ENCODE results near the gene LAMC3. TPM values are rescaled to one million over a fixed set of nuclear protein-coding genes. Genes with fewer than 3 reads are reported as not detected.
"Not testable (repeated sequence)": the region's sequence is repeated elsewhere in the genome, so short reads cannot be mapped to it uniquely, and the experiment has no call there.

The LAMC3 gene
- total RNA-seq, 8 experiments from 2014 or later, result 0.05 to 96.7 (median 0.35) TPM; not detected in 1

- no peak for ATAC-seq (replicated peaks in 6 of 8)
- Histone ChIP-seq H3K4me3 (no peak overlapping the region), H3K4me1 (replicated peaks in 1 of 2) (peaks cover 12 to 23% of the 10 kb centered on the region in 2 donors), H3K27ac (peak overlapping the region in 1 of 2 donors; percentile 19)
- in situ Hi-C loops (cut with MboI; ENCODE audit: low pct_unique_long_range_greater_than_20kb in 2 of 9, low sequenced_read_pairs in 9 of 9, unreplicated experiment in 9 of 9), result loop anchor here in 4 of 9 experiments (25.0 kb wide), 3 partner anchors 91 to 284 kb away; partner anchors contain the start of gene AIF1L (in 1 of the 4)
- 80 to 100% (median 86%) methylated on average over 1 to 3 of the region's 8 CpGs; no CpG with 5 or more reads in 6 of the 10 experiments for WGBS, 10 experiments
Measured at GRCh38 chr9:130996205-130996604, 12.8 kb upstream of the LAMC3 start.

- WGBS, 10 experiments, result 40 to 80% (median 75%) methylated on average over 1 to 5 of the region's 14 CpGs; no CpG with 5 or more reads in 6 of the 10 experiments
- in situ Hi-C loops (cut with MboI; ENCODE audit: low pct_unique_long_range_greater_than_20kb in 2 of 9, low sequenced_read_pairs in 9 of 9, unreplicated experiment in 9 of 9), result loop anchor here in 4 of 9 experiments (25.0 kb wide), 3 partner anchors 90 to 285 kb away; partner anchors contain the start of gene AIF1L (in 1 of the 4)
- Histone ChIP-seq H3K27ac (peak overlapping the region; percentile 8 to 36), H3K4me3 (no peak overlapping the region), H3K4me1 (replicated peaks in 1 of 2) (peaks cover 6 to 17% of the 10 kb centered on the region in 2 donors)
- ATAC-seq (replicated peaks in 6 of 8), result no peak
Measured at GRCh38 chr9:130996676-130997394, 12.1 kb upstream of the LAMC3 start.

GRCh38 chr9:130997395-130997684 is 11.6 kb upstream of the LAMC3 start:
- in situ Hi-C loops (cut with MboI; ENCODE audit: low pct_unique_long_range_greater_than_20kb in 2 of 9, low sequenced_read_pairs in 9 of 9, unreplicated experiment in 9 of 9), result loop anchor here in 4 of 9 experiments (25.0 kb wide), 3 partner anchors 90 to 285 kb away; partner anchors contain the start of gene AIF1L (in 1 of the 4)
- 50 to 52% methylated on average over 1 to 2 of the region's 2 CpGs; no CpG with 5 or more reads in 8 of the 10 experiments for WGBS, 10 experiments
- Histone ChIP-seq H3K4me3 (no peak overlapping the region), H3K4me1 (replicated peaks in 1 of 2) (peaks cover 4 to 12% of the 10 kb centered on the region in 2 donors), H3K27ac (peak overlapping the region in 1 of 2 donors; percentile 5)
- ATAC-seq (replicated peaks in 6 of 8), result no peak

- Histone ChIP-seq H3K4me3 (no peak overlapping the region), H3K4me1 (replicated peaks in 1 of 2) (peaks cover 4 to 11% of the 10 kb centered on the region in 2 donors), H3K27ac (peak overlapping the region in 1 of 2 donors; percentile 5)
- WGBS, 10 experiments, result 0 to 80% (median 25%) methylated on average over 1 to 4 of the region's 28 CpGs; no CpG with 5 or more reads in 7 of the 10 experiments
- ATAC-seq (replicated peaks in 6 of 8), result peak; percentile 80 to 95 (median 91)
- in situ Hi-C loops (cut with MboI; ENCODE audit: low pct_unique_long_range_greater_than_20kb in 2 of 9, low sequenced_read_pairs in 9 of 9, unreplicated experiment in 9 of 9), result loop anchor here in 4 of 9 experiments (25.0 kb wide), 3 partner anchors 89 to 286 kb away; partner anchors contain the start of gene AIF1L (in 1 of the 4)
Measured at GRCh38 chr9:130997925-130998596, 10.9 kb upstream of the LAMC3 start.

- in situ Hi-C loops (cut with MboI; ENCODE audit: low pct_unique_long_range_greater_than_20kb in 2 of 9, low sequenced_read_pairs in 9 of 9, unreplicated experiment in 9 of 9), result loop anchor here in 4 of 9 experiments (25.0 kb wide), 3 partner anchors 89 to 286 kb away; partner anchors contain the start of gene AIF1L (in 1 of the 4)
- WGBS, 10 experiments, result 0 to 95% (median 43%) methylated on average over 1 to 11 of the region's 22 CpGs; no CpG with 5 or more reads in 1 of the 10 experiments
- Histone ChIP-seq H3K4me1 (replicated peaks in 1 of 2) (peaks cover 4 to 11% of the 10 kb centered on the region in 2 donors), H3K4me3 (no peak overlapping the region), H3K27ac (peak overlapping the region in 1 of 2 donors; percentile 12)
- ATAC-seq (replicated peaks in 6 of 8), result peak in 3 of 8 experiments; percentile 68 to 85 (median 80)
Measured at GRCh38 chr9:130998597-130999244, 10.3 kb upstream of the LAMC3 start.

- Histone ChIP-seq H3K4me1 (replicated peaks in 1 of 2) (peaks cover 4 to 11% of the 10 kb centered on the region in 2 donors), H3K27ac (peak overlapping the region in 1 of 2 donors; percentile 12), H3K4me3 (no peak overlapping the region)
- no peak for ATAC-seq (replicated peaks in 6 of 8)
- in situ Hi-C loops (cut with MboI; ENCODE audit: low pct_unique_long_range_greater_than_20kb in 2 of 9, low sequenced_read_pairs in 9 of 9, unreplicated experiment in 9 of 9), result loop anchor here in 4 of 9 experiments (25.0 kb wide), 3 partner anchors 88 to 287 kb away; partner anchors contain the start of gene AIF1L (in 1 of the 4)
- 0 to 89% (median 33%) methylated on average over 1 to 3 of the region's 3 CpGs; no CpG with 5 or more reads in 1 of the 10 experiments for WGBS, 10 experiments
Measured at GRCh38 chr9:130999245-130999623, 9.7 kb upstream of the LAMC3 start.

- peak overlapping the region in 1 of 2 donors; percentile 21 for H3K27ac ChIP-seq
- WGBS, 10 experiments, result 67 to 92% (median 77%) methylated on average over 1 to 8 of the region's 9 CpGs; no CpG with 5 or more reads in 5 of the 10 experiments
- ATAC-seq (replicated peaks in 6 of 8); H3K4me3 ChIP-seq; in situ Hi-C loops (cut with MboI; ENCODE audit: low pct_unique_long_range_greater_than_20kb in 2 of 9, low sequenced_read_pairs in 9 of 9, unreplicated experiment in 9 of 9); H3K4me1 ChIP-seq (replicated peaks in 1 of 2): not testable (repeated sequence)
Measured at GRCh38 chr9:131000526-131000925, 8.4 kb upstream of the LAMC3 start.

- Histone ChIP-seq H3K4me1 (replicated peaks in 1 of 2) (peaks cover 0 to 6% of the 10 kb centered on the region in 2 donors), H3K4me3 (no peak overlapping the region), H3K27ac (peak overlapping the region in 1 of 2 donors; percentile 21)
- in situ Hi-C loops (cut with MboI; ENCODE audit: low pct_unique_long_range_greater_than_20kb in 2 of 9, low sequenced_read_pairs in 9 of 9, unreplicated experiment in 9 of 9), result no loop called here
- 14 to 33% (median 20%) methylated on average over 1 to 2 of the region's 3 CpGs; no CpG with 5 or more reads in 6 of the 10 experiments for WGBS, 10 experiments
- ATAC-seq (replicated peaks in 6 of 8), result no peak
Measured at GRCh38 chr9:131001021-131001420, 8.0 kb upstream of the LAMC3 start.

- in situ Hi-C loops (cut with MboI; ENCODE audit: low pct_unique_long_range_greater_than_20kb in 2 of 9, low sequenced_read_pairs in 9 of 9, unreplicated experiment in 9 of 9), result no loop called here
- 39 to 100% (median 82%) methylated on average over 1 to 7 of the region's 7 CpGs; no CpG with 5 or more reads in 2 of the 10 experiments for WGBS, 10 experiments
- H3K4me3 ChIP-seq, result no peak overlapping the region
- ATAC-seq (replicated peaks in 6 of 8), result no peak
- peak overlapping the region in 1 of 2 donors; percentile 21 for H3K27ac ChIP-seq
- H3K4me1 ChIP-seq (replicated peaks in 1 of 2), result peaks cover 0 to 6% of the 10 kb centered on the region in 2 donors
Measured at GRCh38 chr9:131001990-131002389, 7.0 kb upstream of the LAMC3 start.

- Histone ChIP-seq H3K4me1 (replicated peaks in 1 of 2) (no peaks in the 10 kb centered on the region), H3K4me3 (no peak overlapping the region), H3K27ac (peak overlapping the region in 1 of 2 donors; percentile 16)
- 80 to 97% (median 94%) methylated on average over 2 to 4 of the region's 4 CpGs; no CpG with 5 or more reads in 3 of the 10 experiments for WGBS, 10 experiments
- ATAC-seq (replicated peaks in 6 of 8), result no peak
- in situ Hi-C loops (cut with MboI; ENCODE audit: low pct_unique_long_range_greater_than_20kb in 2 of 9, low sequenced_read_pairs in 9 of 9, unreplicated experiment in 9 of 9), result no loop called here
Measured at GRCh38 chr9:131006601-131007000, 2.4 kb upstream of the LAMC3 start.

- Histone ChIP-seq H3K4me1 (replicated peaks in 1 of 2) (peaks cover 3 to 6% of the 10 kb centered on the region in 2 donors), H3K27ac (peak overlapping the region in 1 of 2 donors; percentile 9), H3K4me3 (no peak overlapping the region)
- ATAC-seq (replicated peaks in 6 of 8), result no peak
- in situ Hi-C loops (cut with MboI; ENCODE audit: low pct_unique_long_range_greater_than_20kb in 2 of 9, low sequenced_read_pairs in 9 of 9, unreplicated experiment in 9 of 9), result no loop called here
- WGBS, 10 experiments, result 71 to 100% (median 86%) methylated on average over 2 to 9 of the region's 11 CpGs; no CpG with 5 or more reads in 6 of the 10 experiments
Measured at GRCh38 chr9:131008086-131008485, 888 bp upstream of the LAMC3 start.

GRCh38 chr9:131008563-131008908 is 438 bp upstream of the LAMC3 start:
- ATAC-seq (replicated peaks in 6 of 8), result peak in 7 of 8 experiments; percentile 15 to 29 (median 25)
- 0 to 29% (median 18%) methylated on average over 1 to 7 of the region's 8 CpGs; no CpG with 5 or more reads in 6 of the 10 experiments for WGBS, 10 experiments
- in situ Hi-C loops (cut with MboI; ENCODE audit: low pct_unique_long_range_greater_than_20kb in 2 of 9, low sequenced_read_pairs in 9 of 9, unreplicated experiment in 9 of 9), result no loop called here
- Histone ChIP-seq H3K27ac (no peak overlapping the region), H3K4me1 (replicated peaks in 1 of 2) (peaks cover 3 to 6% of the 10 kb centered on the region in 2 donors), H3K4me3 (peak overlapping the region in 1 of 5 donors; percentile 13)

All from motor neuron (in vitro differentiated cells).